Keratinocyte (primary cell): ENCODE results near the gene PPA2. TPM values are rescaled to one million over a fixed set of nuclear protein-coding genes. Genes with fewer than 3 reads are reported as not detected.

ENCODE experiments used
- DNase-seq: peaks from one replicate; pipeline ENCODE4 v3.0.0-alpha.2; 2011; ENCODE audit warnings: low read depth, missing footprints, low spot score
- FAIRE-seq: peaks from 2 replicates; lab custom pipeline; 2011; peaks lifted over from hg19 to GRCh38; lab: Jason Lieb, UNC
- H2AFZ ChIP-seq: 2 replicates; pipeline ENCODE4 v1.6.0; 2012; ENCODE audit warnings: low read length, control low read depth, inconsistent platforms; ENCODE audit not compliant: control insufficient read depth
- H3K27ac ChIP-seq: 2 replicates; pipeline ENCODE4 v1.5.1; 2011; ENCODE audit warnings: low read length; ENCODE audit not compliant: control insufficient read depth, insufficient read depth
- H3K27me3 ChIP-seq: 3 replicates; pipeline ENCODE4 v1.6.0; 2011; ENCODE audit warnings: low read length; ENCODE audit not compliant: control insufficient read depth, insufficient read depth; ENCODE audit errors: extremely low read depth
- H3K36me3 ChIP-seq, 2 experiments: 2 replicates in 1 of 2; 3 replicates in 1 of 2; pipeline ENCODE4 v1.5.1; 2011; ENCODE audit warnings: low read length in 2 of 2, mild to moderate bottlenecking in 1 of 2; ENCODE audit not compliant: control insufficient read depth in 2 of 2, insufficient read depth in 2 of 2; ENCODE audit errors: extremely low read depth in 1 of 2
- H3K4me1 ChIP-seq: 3 replicates; pipeline ENCODE4 v1.5.1; 2011; ENCODE audit warnings: low read length; ENCODE audit not compliant: control insufficient read depth, insufficient read depth; ENCODE audit errors: extremely low read depth
- H3K4me2 ChIP-seq: 3 replicates; pipeline ENCODE4 v1.6.0; 2011; ENCODE audit warnings: low read depth, low read length; ENCODE audit not compliant: control insufficient read depth, insufficient read depth; ENCODE audit errors: extremely low read depth
- H3K4me3 ChIP-seq, 3 experiments: fragments of 200-600 bp in 1 of 3; sonication (generic) in 1 of 3; 2 replicates in 2 of 3; 3 replicates in 1 of 3; pipeline ENCODE4 v1.5.1; 2011 to 2016; ENCODE audit warnings: low read length in 3 of 3, mild to moderate bottlenecking in 3 of 3, control low read depth in 2 of 3, inconsistent platforms in 1 of 3, low read depth in 1 of 3, mixed read lengths in 1 of 3, mixed run types in 1 of 3, moderate library complexity in 1 of 3; ENCODE audit not compliant: control insufficient read depth in 2 of 3, insufficient read depth in 2 of 3; ENCODE audit errors: extremely low read depth in 1 of 3
- H3K79me2 ChIP-seq: 2 replicates; pipeline ENCODE4 v1.6.0; 2012; ENCODE audit warnings: low read length; ENCODE audit not compliant: control insufficient read depth, insufficient read depth
- H3K9ac ChIP-seq: 3 replicates; pipeline ENCODE4 v1.6.0; 2011; ENCODE audit warnings: low read length; ENCODE audit not compliant: control insufficient read depth, insufficient read depth; ENCODE audit errors: extremely low read depth
- H3K9me1 ChIP-seq: 3 replicates; pipeline ENCODE4 v1.6.0; 2011; ENCODE audit warnings: low read length; ENCODE audit not compliant: control insufficient read depth, insufficient read depth; ENCODE audit errors: extremely low read depth
- H3K9me3 ChIP-seq: 2 replicates; pipeline ENCODE4 v1.5.1; 2012; ENCODE audit warnings: low read depth, low read length; ENCODE audit not compliant: control insufficient read depth
- H4K20me1 ChIP-seq: 3 replicates; pipeline ENCODE4 v1.6.0; 2011; ENCODE audit warnings: low read length; ENCODE audit not compliant: control insufficient read depth, insufficient read depth; ENCODE audit errors: extremely low read depth
- CTCF ChIP-seq, 3 experiments: IDR thresholded peaks in 1 of 3; conservative IDR thresholded peaks in 1 of 3; optimal IDR thresholded peaks in 1 of 3; 2 replicates in 2 of 3; 3 replicates in 1 of 3; pipeline versions ENCODE3 to v1.5.1; 2011; ENCODE audit warnings: low read length in 3 of 3, mild to moderate bottlenecking in 3 of 3, moderate library complexity in 2 of 3, control low read depth in 1 of 3, inconsistent platforms in 1 of 3; ENCODE audit not compliant: insufficient read depth in 2 of 3; ENCODE audit errors: extremely low read depth in 1 of 3
- EZH2 ChIP-seq: IDR thresholded peaks from one replicate; pipeline ENCODE4 v1.6.1; 2012; ENCODE audit warnings: inconsistent platforms, mild to moderate bottlenecking, low read length, moderate library complexity
- dilution Hi-C: fragments of 300-500 bp; cut with MboI; formaldehyde crosslinking; loops from one replicate; pipeline ENCODE4 v1.7.0; 2020; ENCODE audit warnings: low sequenced_read_pairs; ENCODE audit not compliant: extremely low pct_ligation_motif_present
- polyA plus RNA-seq, 5 experiments: library from polyadenylated mRNA; depleted of rRNA in 3 of 5; stranded (reverse) in 3 of 5; stranded (forward) in 1 of 5; unstranded in 1 of 5; fragments of >200 nt; gene quantifications; 1 replicate in 1 of 5; 2 replicates in 3 of 5; 3 replicates in 1 of 5; pipeline versions ENCODE4 v1.2.1 to v1.2.3, GENCODE V29; 2011 to 2012; ENCODE audit warnings: missing spikeins in 2 of 5, low read depth in 1 of 5, low replicate concordance in 1 of 5

Gene PPA2
- polyA plus RNA-seq, 1 donor (not counting 4 experiments of a cell fraction or from before 2014, with no cell fraction given), result 174 TPM

- H3K9me1 ChIP-seq, result no peaks in the 10 kb centered on the region
- H3K4me2 ChIP-seq, result no peak overlapping the region
- H3K27me3 ChIP-seq, result no peaks in the 10 kb centered on the region
- DNase-seq (no peak), FAIRE-seq (no peak)
- no peaks in the 10 kb centered on the region for H3K36me3 ChIP-seq
- no peak overlapping the region for H3K9ac ChIP-seq
- no peaks in the 10 kb centered on the region for H4K20me1 ChIP-seq
- no peak overlapping the region for H3K27ac ChIP-seq
- H3K4me1 ChIP-seq, result no peaks in the 10 kb centered on the region
- no peak overlapping the region for H2AFZ ChIP-seq
- no peaks in the 10 kb centered on the region for H3K79me2 ChIP-seq
- H3K4me3 ChIP-seq, result no peak overlapping the region
- TF ChIP-seq EZH2 (no peak), CTCF (optimal IDR thresholded peaks at IDR 0.05 in 1 of 3, IDR thresholded peaks at IDR 0.05 in 1 of 3, conservative IDR thresholded peaks at IDR 0.05 in 1 of 3; ENCODE audit: extremely low read depth in 1 of 3, insufficient read depth in 2 of 3, low read length in 3 of 3) (no peak)
- no peaks in the 10 kb centered on the region for H3K9me3 ChIP-seq
- dilution Hi-C loops, result no loop called here
Measured at GRCh38 chr4:105483840-105484239, 10.0 kb upstream of the PPA2 start.

- dilution Hi-C loops, result no loop called here
Measured at GRCh38 chr4:105474099-105474518, 247 bp upstream of the PPA2 start.

More at GRCh38 chr4:105474099-105474518, 247 bp upstream of the PPA2 start:
- FAIRE-seq (no peak), DNase-seq (no peak)
- H3K4me1 ChIP-seq, result peaks cover 16% of the 10 kb centered on the region
- H3K27ac ChIP-seq, result peak overlapping the region; percentile 89
- no peaks in the 10 kb centered on the region for H3K36me3 ChIP-seq
- H3K79me2 ChIP-seq, result peaks cover 38% of the 10 kb centered on the region
- H3K9ac ChIP-seq, result peak overlapping the region; percentile 95
- peak overlapping the region; percentile 63 for H3K4me2 ChIP-seq
- no peak for TF ChIP-seq EZH2
- TF ChIP-seq CTCF (optimal IDR thresholded peaks at IDR 0.05 in 1 of 3, IDR thresholded peaks at IDR 0.05 in 1 of 3, conservative IDR thresholded peaks at IDR 0.05 in 1 of 3; ENCODE audit: extremely low read depth in 1 of 3, insufficient read depth in 2 of 3, low read length in 3 of 3), result peak; percentile 65 to 96 (median 94)
- H2AFZ ChIP-seq, result peak overlapping the region; percentile 64
- H3K9me1 ChIP-seq, result no peaks in the 10 kb centered on the region
- H3K4me3 ChIP-seq, result peak overlapping the region; percentile 85 to 92 (median 85)
- no peaks in the 10 kb centered on the region for H3K27me3 ChIP-seq
- H4K20me1 ChIP-seq, result no peaks in the 10 kb centered on the region
- H3K9me3 ChIP-seq, result no peaks in the 10 kb centered on the region
